Inflammatory macrophage treated with lipopolysaccharide for 4 hours (primary cell): ENCODE data around the gene FFAR2.

ENCODE experiments used
- DNase-seq: peaks from one replicate; pipeline ENCODE4 v3.0.0-alpha.2; 2020

FFAR2 gene

DNA sequence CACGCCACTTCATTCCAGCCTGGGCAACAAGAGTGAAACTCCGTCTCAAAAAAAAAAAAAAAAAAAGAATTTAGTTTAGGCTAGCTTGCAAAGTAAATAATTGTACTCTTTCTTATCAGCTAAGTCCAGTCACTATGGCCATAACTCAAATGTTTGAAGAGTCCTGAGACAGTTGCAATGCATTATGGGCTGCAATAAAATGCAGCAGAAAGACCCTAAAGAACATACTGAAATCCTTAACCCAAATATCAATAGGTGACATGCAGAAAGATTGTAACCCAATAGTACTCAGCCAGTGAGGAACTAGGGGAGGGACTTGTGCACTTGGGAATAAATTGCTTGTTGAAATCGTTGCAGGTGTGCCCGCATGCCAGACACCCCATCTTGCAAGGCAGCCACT, 20.9 kb upstream of the FFAR2 start:
- no peak for DNase-seq

DNA sequence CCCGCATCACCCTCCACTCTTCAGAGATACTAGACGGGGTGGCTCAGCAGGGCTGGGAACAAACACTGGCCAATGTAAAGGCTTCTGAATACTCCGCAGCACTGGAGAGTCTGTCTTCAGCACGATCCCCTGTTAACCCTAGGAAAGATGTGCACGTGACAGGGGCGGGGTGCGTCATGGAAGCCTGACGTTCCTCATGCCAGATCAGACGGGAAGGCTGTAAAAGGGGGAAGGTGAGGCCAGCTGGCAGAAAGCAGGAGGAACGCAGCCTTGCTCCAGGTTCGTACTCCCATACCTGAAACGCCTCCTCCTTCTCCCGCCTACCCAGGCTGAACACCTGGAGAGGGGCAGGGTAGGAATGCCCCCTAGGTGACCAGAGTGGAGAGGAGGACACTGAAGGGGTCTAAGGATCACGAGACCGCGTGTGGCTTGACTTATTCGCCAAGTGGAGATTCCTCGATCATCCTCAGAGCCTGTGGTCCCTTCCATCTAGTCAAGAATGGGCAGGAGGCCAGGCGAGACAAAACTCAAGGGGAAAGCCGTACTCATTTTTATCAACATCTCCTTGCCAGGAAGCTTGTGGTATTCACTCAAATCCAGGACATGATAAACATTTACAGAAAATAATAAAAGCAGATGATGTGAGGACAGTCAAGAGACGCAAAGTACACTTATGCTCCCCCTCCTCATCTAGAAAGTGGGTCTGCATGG, 18.2 kb upstream of the FFAR2 start:
- DNase-seq, result no peak

DNA sequence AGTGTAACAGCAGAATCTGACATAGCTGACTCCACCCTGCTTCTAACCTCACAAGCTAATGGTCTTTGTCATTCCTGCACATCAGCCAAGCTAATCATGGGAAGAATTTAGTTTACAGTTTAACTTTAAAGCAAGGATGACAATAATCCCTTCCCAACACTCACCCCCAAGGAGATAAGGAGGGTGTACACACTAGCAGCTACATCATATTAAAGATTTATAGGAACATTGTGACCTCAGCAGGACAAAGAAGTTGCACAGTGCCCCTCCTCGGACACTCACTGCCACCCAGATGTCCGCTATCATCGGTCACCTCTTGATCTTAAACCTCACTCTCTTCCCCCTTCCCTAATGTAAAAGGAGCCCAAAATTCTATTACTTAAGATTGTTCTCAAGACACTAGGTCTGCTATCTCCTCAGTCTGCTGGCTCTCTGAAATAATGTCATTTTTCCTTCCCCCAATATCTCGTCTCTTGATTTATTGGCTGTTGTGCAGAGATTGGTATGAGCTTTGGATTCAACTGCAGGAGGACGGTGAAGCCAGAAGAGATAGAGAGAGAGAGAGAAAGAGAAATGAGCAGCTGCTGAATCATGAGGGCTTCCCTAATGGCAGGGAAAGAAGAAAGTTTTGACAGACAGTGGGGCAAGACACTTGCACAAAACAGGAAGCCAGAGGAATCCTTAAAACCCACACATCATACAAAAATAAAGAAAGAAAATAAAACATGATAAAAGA, 17.5 kb upstream of the FFAR2 start:
- DNase-seq, result peak; percentile 89

DNA sequence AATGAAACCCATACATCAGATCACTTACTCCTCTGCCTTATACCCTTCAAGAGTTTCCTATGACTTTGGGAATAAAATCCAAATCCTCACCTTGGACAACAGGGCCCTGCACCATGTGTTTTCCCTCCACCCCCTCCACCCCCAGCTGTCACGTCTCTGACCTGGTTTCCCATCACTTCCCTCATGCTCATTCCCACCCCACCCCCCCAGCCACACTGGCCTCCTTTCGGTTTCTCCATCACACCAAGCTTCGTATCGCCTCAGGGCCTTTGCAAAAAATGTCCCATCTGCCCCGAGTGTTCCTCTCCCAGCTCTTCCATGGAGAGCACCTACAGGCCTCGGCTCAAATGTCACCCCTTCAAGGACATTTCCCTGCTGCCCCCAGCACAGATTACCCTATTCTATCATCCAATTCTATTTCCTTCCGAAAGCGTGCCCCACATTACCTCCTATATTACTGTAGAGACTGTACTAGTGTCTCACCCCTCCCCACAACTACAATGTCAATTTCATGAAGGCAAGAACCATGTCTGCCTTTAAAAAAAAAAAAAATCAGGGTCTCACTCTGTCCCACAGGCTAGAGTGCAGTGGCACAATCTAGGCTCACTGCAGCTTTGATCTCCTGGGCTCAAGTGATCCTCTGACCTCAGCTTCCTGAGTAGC, 16.8 kb upstream of the FFAR2 start:
- DNase-seq, result peak; percentile 88

DNA sequence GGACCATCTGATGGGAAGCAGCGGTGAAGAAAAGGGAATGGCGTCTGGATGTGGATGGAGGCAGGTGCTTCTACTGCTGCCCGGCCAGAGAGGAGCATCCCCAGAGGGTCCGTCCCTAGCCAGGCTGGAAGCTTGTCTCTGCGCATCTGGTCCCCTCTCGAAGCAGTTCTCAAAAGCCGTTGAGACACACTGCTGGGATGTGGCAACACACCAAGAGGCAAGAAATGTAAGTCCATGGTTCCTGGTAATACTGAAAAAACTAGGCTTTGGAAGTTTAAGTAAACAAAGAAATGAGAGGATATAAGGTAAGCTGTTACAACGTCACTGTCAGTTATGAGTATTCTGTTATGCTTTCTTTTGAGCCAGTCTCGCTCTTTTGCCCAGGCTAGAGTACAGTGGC, 15.1 kb upstream of the FFAR2 start:
- peak; percentile 73 for DNase-seq

DNA sequence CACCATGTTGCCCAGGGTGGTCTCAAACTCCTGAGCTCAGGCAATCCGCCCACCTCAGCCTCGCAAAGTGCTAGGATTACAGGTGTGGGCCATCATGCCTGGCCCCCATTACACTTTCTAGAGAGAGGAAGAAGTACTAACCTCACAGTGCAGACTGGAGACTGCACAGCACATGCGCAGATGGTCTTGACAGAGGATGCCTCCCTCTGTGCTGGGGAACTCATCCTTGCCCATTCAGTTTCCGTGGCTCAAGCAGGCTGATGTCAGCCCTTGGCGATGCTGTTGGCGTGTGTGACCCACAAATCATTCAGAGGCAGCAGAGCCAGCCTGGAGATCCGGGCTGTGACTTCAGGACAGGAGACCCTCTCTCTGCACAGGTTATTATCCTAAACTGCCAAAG, 14.6 kb upstream of the FFAR2 start:
- peak; percentile 45 for DNase-seq

DNA sequence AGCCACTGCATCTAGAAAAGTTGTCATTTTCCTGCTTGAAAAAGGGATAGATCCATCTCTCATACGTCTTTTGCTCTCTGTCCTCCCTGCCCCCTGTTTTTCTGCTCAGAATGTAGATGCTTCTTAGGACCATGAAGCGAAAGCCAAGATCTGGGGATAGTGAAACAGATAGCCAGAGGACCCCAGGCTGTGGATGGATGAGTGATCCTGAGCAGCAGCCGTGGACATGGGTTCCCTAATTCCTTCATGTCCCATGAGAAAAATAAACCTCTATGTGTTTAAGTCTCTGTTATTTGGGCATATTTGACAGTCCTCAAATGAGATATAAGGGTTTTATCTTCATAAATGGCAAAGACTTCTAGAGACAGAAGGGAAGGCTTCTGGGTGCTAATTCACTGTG, 12.2 kb upstream of the FFAR2 start:
- DNase-seq, result peak; percentile 60

DNA sequence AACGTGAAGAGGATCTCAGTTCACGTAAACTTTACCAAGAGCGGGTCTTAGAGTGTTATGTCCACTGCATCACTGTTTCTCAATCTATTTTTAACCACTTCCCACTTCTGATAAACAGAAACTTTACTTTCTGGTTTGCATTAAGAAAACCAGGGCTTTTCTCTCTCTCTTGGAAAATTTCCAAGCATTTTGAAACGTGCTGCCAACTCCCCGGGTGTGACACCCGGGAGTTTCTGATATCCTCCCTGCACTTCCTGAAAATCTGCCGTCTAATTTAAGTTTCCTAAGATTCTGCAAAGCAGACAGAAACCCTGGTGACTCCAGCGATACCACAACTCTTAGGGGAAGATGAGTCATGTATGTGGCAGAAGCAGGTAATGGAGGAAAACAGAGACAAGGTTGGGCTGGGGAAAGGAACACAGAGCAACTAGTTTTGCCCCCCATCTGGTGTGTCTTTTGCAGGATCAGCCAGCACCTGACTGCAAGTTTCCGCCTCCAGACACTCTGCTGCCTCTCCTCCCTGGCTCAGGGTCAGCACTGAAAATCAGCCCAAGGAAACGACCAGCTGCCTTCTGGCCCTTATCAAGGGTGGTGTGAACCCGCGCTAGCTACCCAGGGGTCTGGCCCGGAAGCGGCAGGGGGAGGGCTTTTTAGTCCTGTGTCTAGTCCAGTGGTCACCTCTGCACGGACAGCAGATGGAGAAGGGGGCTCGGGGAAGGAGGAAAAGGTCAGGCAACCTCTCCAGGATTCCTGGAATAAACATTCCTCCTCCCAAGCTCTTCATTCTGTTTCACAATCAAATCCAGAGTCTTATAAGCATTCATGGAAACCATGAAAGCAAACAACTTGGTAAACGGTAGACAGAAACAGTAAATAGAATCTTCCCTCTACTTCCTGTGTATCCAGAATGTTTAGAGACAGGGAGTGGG, 11.3 kb upstream of the FFAR2 start:
- peak; percentile 99 for DNase-seq

DNA sequence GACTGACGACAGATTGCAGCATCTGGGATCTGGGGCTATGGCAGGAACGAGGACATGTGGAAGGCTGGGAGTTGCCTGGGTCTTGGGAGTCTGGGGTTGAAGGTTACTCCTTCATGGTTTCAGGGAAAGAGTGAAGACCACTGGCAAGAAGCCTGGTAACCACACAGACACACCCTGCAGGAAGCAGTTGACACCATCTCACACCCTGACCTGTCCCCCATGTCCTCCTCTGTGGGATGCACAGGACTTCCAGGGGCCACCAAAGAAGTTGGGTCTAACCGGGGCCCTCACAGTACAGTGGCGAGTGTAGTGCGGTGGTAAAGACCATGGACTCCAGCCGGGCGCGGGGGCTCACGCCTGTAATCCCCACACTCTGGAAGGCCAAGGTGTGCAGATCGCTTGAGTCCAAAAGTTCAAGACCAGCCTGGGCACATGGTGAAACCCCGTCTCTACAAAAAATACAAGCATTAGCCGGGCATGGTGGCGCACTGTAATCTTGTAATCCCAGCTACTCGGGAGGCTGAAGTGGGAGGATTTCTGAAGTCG, 10.6 kb upstream of the FFAR2 start:
- DNase-seq, result no peak

DNA sequence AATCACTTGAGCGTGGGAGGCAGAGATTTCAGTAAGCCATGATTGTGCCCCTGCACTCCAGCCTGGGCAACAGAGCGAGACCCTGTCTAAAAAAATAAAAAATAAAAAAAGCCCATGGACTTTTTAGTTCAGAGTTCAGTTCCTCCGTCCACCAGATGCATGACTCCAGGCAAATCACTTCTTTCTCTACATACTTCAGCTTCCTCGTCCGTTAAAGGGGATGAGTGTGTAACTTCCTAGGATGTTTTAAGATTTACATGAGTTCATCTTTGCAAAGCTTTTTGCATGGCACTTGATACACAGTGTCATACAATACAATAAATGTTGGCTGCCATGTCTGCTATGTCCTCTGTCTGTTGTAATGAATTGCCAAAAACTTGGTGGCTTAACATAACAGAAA, 10.0 kb upstream of the FFAR2 start:
- DNase-seq, result peak; percentile 49

DNA sequence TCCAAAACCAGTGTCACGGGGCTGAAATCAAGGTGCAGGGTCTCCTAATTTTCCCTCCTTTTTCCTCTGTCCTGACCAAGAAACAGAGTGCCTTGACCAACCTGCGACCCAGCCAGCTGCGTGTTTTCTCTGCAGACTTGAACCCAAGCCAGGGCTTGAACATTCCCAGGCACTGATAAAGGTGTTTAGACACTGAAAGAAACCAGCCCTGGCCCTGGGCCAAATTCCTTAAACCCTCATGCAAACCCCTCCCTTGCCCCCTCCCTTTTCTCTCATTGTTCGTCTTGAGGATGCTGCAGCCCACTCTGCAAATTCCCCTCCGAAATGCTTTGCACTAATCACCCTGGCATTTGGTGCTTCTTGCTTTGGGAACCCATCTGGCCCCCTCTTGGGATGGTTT, 9.5 kb upstream of the FFAR2 start:
- no peak for DNase-seq

DNA sequence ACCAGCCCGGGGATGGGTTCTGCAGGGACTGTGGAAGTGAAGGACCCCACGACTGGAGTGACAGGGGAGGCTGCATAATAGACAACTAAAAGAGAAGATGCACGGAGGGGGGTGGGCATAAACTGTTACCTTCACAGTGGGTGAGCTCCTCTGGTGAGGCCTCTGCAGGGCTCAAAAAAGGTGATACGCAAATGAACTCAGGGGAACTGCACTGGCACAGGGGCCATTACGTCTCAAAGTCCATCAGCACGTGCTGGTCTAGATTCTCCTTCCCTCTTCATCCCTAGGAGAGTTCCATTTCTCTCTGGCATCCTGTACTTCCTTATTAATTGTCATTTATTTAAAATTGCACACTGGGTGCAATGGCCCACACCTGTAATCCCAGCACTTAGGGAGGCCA, 8.1 kb upstream of the FFAR2 start:
- DNase-seq, result no peak

DNA sequence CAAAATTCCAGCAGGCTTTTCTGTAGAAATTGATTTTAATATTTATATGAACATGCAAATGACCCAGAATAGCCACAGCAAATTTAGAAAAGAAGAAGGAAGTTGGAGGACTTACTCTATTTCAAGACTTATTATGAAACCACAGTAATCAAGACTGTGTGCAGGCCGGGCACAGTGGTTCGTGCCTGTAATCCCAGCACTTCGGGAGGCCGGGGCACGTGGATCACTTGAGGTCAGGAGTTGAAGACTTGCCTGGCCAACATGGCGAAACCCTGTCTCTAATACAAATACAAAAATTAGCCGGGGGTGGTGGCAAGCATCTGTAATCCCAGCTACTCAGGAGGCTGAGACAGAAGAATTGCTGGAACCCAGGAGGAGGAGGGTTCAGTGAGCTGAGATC, 6.0 kb upstream of the FFAR2 start:
- DNase-seq, result peak; percentile 94

DNA sequence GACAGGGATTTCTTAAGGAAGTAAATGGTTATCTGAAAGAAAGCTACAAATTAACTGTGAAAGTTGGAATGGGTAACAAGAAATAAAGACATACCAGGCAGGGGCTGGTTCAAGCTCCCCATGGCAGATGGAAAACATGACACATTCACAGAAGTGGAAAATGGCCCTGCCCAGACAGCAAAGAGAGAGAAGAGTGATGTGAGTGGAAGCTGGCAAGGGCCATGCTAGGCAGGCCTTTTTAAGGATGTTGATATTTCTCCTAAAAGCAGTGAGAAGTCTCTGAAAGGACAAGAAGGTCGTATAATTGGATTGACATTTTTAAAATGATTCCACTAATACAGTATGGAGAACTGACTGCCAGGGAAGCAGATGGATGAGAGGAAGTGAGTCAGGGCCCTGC, 3.3 kb upstream of the FFAR2 start:
- DNase-seq, result peak; percentile 31

DNA sequence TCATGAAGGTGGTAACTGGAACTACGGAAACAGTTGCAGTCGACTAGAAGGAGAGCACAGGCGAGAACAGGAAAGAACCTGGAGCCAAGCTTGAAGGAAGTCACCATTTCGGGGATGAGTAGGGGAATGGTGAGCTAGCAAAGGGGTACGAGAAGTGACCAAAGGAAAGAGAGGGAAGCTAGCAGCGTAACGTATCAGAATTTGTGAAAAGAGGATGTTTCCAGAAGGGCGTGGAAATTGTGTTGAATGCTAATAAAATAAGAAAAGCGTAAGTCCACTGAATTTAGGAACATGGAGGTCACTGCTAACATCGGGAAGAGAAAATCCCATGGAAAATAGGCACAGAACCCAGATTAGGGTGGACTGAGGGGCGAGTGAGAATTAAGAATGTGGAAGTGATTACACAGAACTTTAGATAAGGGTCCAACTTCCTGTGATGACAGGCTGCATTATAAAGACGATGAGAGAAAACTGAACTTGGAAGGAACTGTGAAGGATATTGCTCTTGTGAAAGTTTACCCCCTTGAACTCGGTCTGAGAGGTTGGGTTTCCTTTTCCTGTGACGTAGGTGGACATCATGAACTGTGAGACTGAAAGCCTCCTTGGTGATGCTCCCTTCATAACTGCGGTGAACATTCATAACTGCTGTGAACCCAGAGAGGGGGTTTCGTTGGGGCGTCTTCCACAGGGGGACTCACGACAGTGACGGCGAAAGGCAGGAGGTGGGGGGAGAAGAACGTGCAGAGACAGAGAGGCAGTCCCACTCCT, 2.0 kb upstream of the FFAR2 start:
- peak; percentile 89 for DNase-seq

DNA sequence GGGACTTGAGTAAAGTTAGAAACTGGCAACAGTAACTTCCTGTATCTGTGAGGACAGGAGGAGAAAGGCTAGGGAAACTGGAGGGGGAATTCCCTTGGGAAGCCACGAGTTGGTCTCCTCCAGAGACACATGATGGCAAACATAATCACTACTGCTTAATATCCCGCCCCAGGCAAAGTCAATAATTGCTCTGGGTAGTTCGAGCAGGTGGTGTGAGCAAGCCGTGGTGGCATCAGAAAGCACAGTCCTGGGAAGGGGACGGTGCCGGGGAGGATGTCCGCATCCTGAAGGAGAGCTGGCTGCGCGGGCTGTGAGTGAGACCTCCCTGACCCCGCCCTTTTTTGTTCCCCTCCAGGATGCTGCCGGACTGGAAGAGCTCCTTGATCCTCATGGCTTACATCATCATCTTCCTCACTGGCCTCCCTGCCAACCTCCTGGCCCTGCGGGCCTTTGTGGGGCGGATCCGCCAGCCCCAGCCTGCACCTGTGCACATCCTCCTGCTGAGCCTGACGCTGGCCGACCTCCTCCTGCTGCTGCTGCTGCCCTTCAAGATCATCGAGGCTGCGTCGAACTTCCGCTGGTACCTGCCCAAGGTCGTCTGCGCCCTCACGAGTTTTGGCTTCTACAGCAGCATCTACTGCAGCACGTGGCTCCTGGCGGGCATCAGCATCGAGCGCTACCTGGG, 1.4 kb downstream of the FFAR2 start:
- DNase-seq, result peak; percentile 94

DNA sequence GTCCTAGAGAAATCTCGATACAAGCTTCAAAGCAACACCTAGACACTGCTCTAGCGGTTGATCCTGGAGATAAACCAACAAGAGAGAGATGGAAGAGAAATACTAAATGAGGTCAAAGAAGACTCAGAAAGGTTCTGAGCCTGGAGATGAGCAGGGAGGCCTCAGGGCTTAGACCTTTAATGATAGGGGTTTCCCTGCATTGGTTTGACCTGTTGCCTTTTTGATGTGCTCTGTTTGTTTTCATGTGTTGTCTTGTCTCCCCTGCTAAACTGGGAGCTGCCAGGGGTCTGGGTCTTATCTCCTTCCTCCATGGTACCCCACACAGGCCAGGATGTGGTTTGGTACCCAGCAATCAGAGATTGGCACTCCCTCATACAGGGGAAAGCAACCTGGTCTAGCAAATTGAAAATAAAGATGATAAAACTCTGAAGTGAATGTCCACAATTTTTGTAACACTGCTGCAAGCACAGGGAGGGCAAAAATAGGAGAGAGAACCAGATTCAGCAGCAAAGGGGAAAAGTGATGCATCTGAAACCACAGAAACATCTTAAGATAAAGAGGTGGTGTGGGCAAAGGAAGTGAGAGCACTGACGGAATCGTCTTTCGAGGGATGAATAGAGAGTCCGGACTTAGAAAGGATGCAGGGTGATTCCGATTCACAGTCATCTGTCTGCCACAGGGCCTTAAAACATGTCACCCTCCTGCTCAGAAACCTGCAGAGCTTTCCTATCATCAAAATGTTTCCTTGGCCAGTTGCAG, 3.5 kb downstream of the FFAR2 start:
- DNase-seq, result peak; percentile 32

DNA sequence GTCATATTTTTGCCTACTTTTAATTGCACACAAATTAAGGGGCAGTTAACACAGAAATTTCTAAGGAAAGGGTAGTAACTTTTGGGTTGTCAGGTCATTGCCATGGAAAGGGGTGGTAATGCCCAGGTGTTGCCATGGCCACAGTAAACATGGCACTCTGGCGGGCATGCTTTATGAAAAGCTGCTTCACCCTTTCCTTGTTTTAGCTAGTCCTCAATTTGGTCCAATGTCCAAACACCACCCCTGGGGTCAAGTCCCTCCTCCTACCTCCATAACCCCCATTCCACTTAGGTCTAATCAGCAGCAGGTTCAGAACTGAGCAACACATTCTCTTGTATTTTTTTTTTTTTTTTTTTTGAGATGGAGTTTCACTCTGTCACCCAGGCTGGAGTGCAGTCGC, 6.6 kb downstream of the FFAR2 start:
- no peak for DNase-seq

DNA sequence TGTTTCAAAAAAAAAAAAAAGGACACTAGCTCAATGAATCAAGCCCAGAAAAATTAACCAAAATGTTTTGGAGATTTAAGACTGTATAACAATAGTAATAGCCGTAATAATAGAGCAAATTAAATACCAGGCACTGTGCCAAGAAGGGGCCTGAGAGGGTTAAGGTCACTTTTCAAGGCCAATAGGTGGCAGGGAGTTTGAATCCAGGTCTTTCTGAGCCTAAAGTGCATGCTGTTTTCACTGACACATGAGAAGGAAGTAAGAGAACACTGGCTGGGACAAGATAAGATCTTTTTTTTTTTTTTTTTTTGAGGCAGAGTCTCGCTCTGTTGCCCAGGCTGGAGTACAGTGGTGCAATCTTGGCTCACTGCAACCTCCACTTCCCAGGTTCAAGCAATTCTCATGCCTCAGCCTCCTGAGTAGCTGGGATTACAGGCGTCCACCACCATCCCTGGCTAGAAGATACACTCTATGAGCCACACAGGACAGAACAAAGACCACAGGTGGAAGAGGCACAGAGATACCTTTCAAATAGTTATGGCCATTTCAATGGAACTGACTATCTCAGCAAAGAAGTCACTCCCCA, 7.7 kb downstream of the FFAR2 start:
- DNase-seq, result no peak

DNA sequence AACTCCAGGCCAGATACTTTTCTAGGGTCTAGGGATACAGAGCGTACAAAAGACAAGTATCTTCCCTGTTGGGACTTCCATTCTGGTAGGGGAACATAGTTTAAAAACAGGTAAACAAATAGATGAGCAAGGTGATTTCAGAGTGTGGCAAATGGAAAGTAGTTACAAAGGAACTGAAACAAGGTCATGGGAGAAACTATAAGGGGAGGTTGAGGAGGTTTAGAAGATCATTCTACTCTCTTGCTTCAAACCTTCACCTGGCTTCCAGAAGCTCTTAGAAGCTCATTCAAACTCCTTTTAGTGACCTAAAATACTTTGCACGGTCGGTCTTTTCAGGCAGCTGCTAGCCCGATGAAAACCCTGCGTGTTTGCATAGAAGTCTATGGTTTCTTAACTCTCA, 9.1 kb downstream of the FFAR2 start:
- no peak for DNase-seq
